Sigmoid colon (tissue), 7 donors: ENCODE data around the gene SLC35B2. TPM values are rescaled to one million over a fixed set of nuclear protein-coding genes. Genes with fewer than 3 reads are reported as not detected.
A peak's percentile ranks its signal among the peaks of the same experiment; 100 is the strongest.

ENCODE experiments used
- DNase-seq: peaks from one replicate; pipeline ENCODE4 v3.0.0-alpha.2; 2019
- H3K27ac ChIP-seq, 4 donors: fragments of 200-600 bp; sonication (generic); one replicate each; pipeline ENCODE4 v1.5.1; 2016 to 2019; ENCODE audit warnings: mild to moderate bottlenecking in 1 of 4
- H3K27me3 ChIP-seq, 3 donors: fragments of 200-600 bp; sonication (generic); one replicate each; pipeline ENCODE4 v1.5.1; 2019; ENCODE audit warnings: mild to moderate bottlenecking in 1 of 3
- H3K36me3 ChIP-seq, 4 donors: fragments of 200-600 bp; sonication (generic); one replicate each; pipeline ENCODE4 v1.5.1; 2016 to 2019
- H3K4me1 ChIP-seq, 4 donors: fragments of 200-600 bp; sonication (generic); one replicate each; pipeline ENCODE4 v1.5.1; 2017 to 2019
- H3K4me3 ChIP-seq, 4 donors: fragments of 200-600 bp; sonication (generic); one replicate each; pipeline ENCODE4 v1.5.1; 2017 to 2019; ENCODE audit warnings: mild to moderate bottlenecking in 2 of 4, moderate library complexity in 1 of 4
- H3K9me3 ChIP-seq, 4 donors: fragments of 200-600 bp in 3 of 4; sonication (generic) in 3 of 4; one replicate each; pipeline versions ENCODE4 v1.5.1 to v1.6.1; 2013 to 2019
- CTCF ChIP-seq, 4 experiments: fragments of 450-650 bp in 3 of 4; fragments of 200-600 bp in 1 of 4; IDR thresholded peaks; one replicate each; pipeline ENCODE4 v1.5.1; 2016 to 2019; ENCODE audit warnings: antibody characterized with exemption in 4 of 4, mild to moderate bottlenecking in 3 of 4, moderate library complexity in 2 of 4
- EP300 ChIP-seq, 4 donors: sonication (generic); formaldehyde crosslinking; IDR thresholded peaks; one replicate each; pipeline ENCODE4 v1.6.1; 2017; ENCODE audit warnings: antibody characterized with exemption in 4 of 4
- POLR2A ChIP-seq, 2 donors: fragments of 450-650 bp; IDR thresholded peaks; one replicate each; pipeline ENCODE4 v1.6.1; 2016; ENCODE audit warnings: antibody characterized with exemption in 2 of 2, mild to moderate bottlenecking in 2 of 2, moderate library complexity in 2 of 2
- POLR2AphosphoS5 ChIP-seq, 4 donors: sonication (generic); formaldehyde crosslinking; IDR thresholded peaks; one replicate each; pipeline ENCODE4 v1.6.1; 2017; ENCODE audit warnings: antibody characterized with exemption in 4 of 4
- WGBS, 2 donors: extraction: QIAGEN DNeasy Blood & Tissue Kit; methylation state at CpG; one replicate each; pipeline ENCODE4 v1.1.7; 2013; 5-methylcytosine and 5-hydroxymethylcytosine counted together
- intact Hi-C: fragments of 100-400 bp; cut with DNase I; formaldehyde crosslinking; loops from one replicate; pipeline ENCODE4 v1.15.1; 2023
- polyA plus RNA-seq, 3 donors: library from polyadenylated mRNA; stranded (reverse); fragments of 200-250 nt; gene quantifications; one replicate each; pipeline ENCODE4 v1.2.3, GENCODE V29; 2013
- total RNA-seq, 4 donors: library from RNA; depleted of rRNA; stranded (reverse); fragments of >200 nt; gene quantifications; one replicate each; pipeline ENCODE4 v1.1.0, GENCODE V29; 2016
- donor health status: healthy with polysubstance abuse.
- donor health status: Bipolar disorder and iron deficiency.
- donor health status: healthy.

SLC35B2 gene
- total RNA-seq = 10 to 100 TPM; 25.3 to 28.8 (median 27.2) TPM
- 10 to 100 TPM in 1 of 3 donors, 1 to 10 TPM in 2; 7.2 to 36.9 (median 7.9) TPM for polyA plus RNA-seq

- H3K36me3 ChIP-seq = peaks cover 27 to 45% (median 37%) of the 10 kb centered on the region in 4 donors
- H3K27me3 ChIP-seq = no peaks in the 10 kb centered on the region
- no peaks in the 10 kb centered on the region for H3K9me3 ChIP-seq
- H3K4me3 ChIP-seq = peak within 1 kb of the TSS; percentile 76 to 94 (median 90)
- WGBS, 2 donors = 0 to 1% methylated on average over 80 of the region's 80 CpGs
- peak; percentile 84 for DNase-seq
- no peak for TF ChIP-seq EP300 (IDR thresholded peaks at IDR 0.05)
- peak; percentile 30 to 85 (median 54) for TF ChIP-seq POLR2AphosphoS5 (IDR thresholded peaks at IDR 0.05)
- TF ChIP-seq CTCF (IDR thresholded peaks at IDR 0.05) = peak in 2 of 4 experiments; percentile 4 to 76
- TF ChIP-seq POLR2A (IDR thresholded peaks at IDR 0.05) = peak in 1 of 2 donors; percentile 28
- intact Hi-C loops = loop anchor here (1.0 to 5.0 kb wide), 2 partner anchors 85 to 160 kb away; no protein-coding TSS in a partner anchor
- peak within 1 kb of the TSS; percentile 88 to 95 (median 92) for H3K27ac ChIP-seq
- peaks cover 0 to 26% (median 19%) of the 10 kb centered on the region in 4 donors for H3K4me1 ChIP-seq
These were observed at the start of gene SLC35B2 for GRCh38 chr6:44257025-44257752. Gene SLC35B2 (minus strand): TSS chr6:44257528. CDS start chr6:44257410, 118 bp downstream.

- Histone ChIP-seq H3K4me3 (no peak overlapping the region), H3K36me3 (peaks cover 0 to 94% (median 62%) of the 10 kb centered on the region in 4 donors), H3K27me3 (no peaks in the 10 kb centered on the region), H3K27ac (no peak overlapping the region), H3K9me3 (no peaks in the 10 kb centered on the region), H3K4me1 (peaks cover 0 to 2% (median under 1%) of the 10 kb centered on the region in 4 donors)
- intact Hi-C loops = no loop called here
- WGBS, 2 donors = 90 to 92% methylated on average over 8 of the region's 8 CpGs
- TF ChIP-seq EP300 (IDR thresholded peaks at IDR 0.05) (no peak), POLR2AphosphoS5 (IDR thresholded peaks at IDR 0.05) (no peak), CTCF (IDR thresholded peaks at IDR 0.05) (no peak), POLR2A (IDR thresholded peaks at IDR 0.05) (no peak)
- no peak for DNase-seq
These were observed 49.4 kb upstream of the SLC35B2 start for GRCh38 chr6:44306710-44307109.

- Histone ChIP-seq H3K9me3 (no peaks in the 10 kb centered on the region), H3K36me3 (peaks cover 0 to 96% (median 57%) of the 10 kb centered on the region in 4 donors), H3K4me3 (no peak overlapping the region), H3K27ac (no peak overlapping the region), H3K27me3 (no peaks in the 10 kb centered on the region), H3K4me1 (no peaks in the 10 kb centered on the region)
- intact Hi-C loops = no loop called here
- TF ChIP-seq POLR2AphosphoS5 (IDR thresholded peaks at IDR 0.05) = no peak
- no peak for TF ChIP-seq CTCF (IDR thresholded peaks at IDR 0.05)
- TF ChIP-seq EP300 (IDR thresholded peaks at IDR 0.05) = no peak
- no peak for TF ChIP-seq POLR2A (IDR thresholded peaks at IDR 0.05)
- DNase-seq = no peak
- WGBS, 2 donors = 89 to 92% methylated on average over 5 of the region's 5 CpGs
These were observed 47.9 kb upstream of the SLC35B2 start for GRCh38 chr6:44305200-44305725.

GRCh38 chr6:44304282-44305199 is 47.2 kb upstream of the SLC35B2 start:
- H3K9me3 ChIP-seq = no peaks in the 10 kb centered on the region
- no peak for DNase-seq
- 87 to 89% methylated on average over 25 of the region's 25 CpGs for WGBS, 2 donors
- no peak for TF ChIP-seq POLR2A (IDR thresholded peaks at IDR 0.05)
- TF ChIP-seq EP300 (IDR thresholded peaks at IDR 0.05) = no peak
- no peak for TF ChIP-seq POLR2AphosphoS5 (IDR thresholded peaks at IDR 0.05)
- peak in 3 of 4 experiments; percentile 54 to 74 (median 55) for TF ChIP-seq CTCF (IDR thresholded peaks at IDR 0.05)
- H3K4me1 ChIP-seq = no peaks in the 10 kb centered on the region
- intact Hi-C loops = no loop called here
- H3K27ac ChIP-seq = no peak overlapping the region
- H3K4me3 ChIP-seq = no peak overlapping the region
- H3K36me3 ChIP-seq = peaks cover 0 to 91% (median 52%) of the 10 kb centered on the region in 4 donors
- no peaks in the 10 kb centered on the region for H3K27me3 ChIP-seq
